Amygdala (tissue), 56 donors: ENCODE measurements around the gene OR6P1.

ENCODE experiments used
- DNase-seq, 56 donors: peaks; one replicate each; lab custom pipeline; 2025; lab: John Stamatoyannopoulos, UW

The OR6P1 gene

GRCh38 chr1:158520021-158520420, 50.4 kb downstream of the OR6P1 start:
- DNase-seq: no peak

GRCh38 chr1:158516966-158517365, 53.4 kb downstream of the OR6P1 start:
- no peak for DNase-seq
